GM06990 (cell line): Measurements from ENCODE around the gene SRPK2.
"Not testable (repeated sequence)": the region's sequence is repeated elsewhere in the genome, so short reads cannot be mapped to it uniquely, and the experiment has no call there.

Experiments used
- DNase-seq: peaks from one replicate; pipeline ENCODE4 v3.0.0-alpha.2; 2011; ENCODE audit not compliant: insufficient read length; ENCODE audit errors: extremely low read depth
- H3K27me3 ChIP-seq: replicated peaks from 2 replicates; pipeline ENCODE4 v1.6.0; 2011; ENCODE audit warnings: low read length; ENCODE audit not compliant: control insufficient read depth, insufficient read depth
- H3K36me3 ChIP-seq: 2 replicates; pipeline ENCODE4 v1.5.1; 2011; ENCODE audit warnings: low read length; ENCODE audit not compliant: control insufficient read depth, insufficient read depth
- H3K4me3 ChIP-seq: replicated peaks from 2 replicates; pipeline ENCODE4 v1.5.1; 2011; ENCODE audit warnings: low read depth, mild to moderate bottlenecking, control low read depth, low read length
- TF ChIP-seq, protein P1 (sequence below): IDR thresholded peaks from 2 replicates; pipeline ENCODE4 v1.5.1; 2011; ENCODE audit warnings: low read length, control low read depth, mild to moderate bottlenecking, inconsistent platforms; ENCODE audit not compliant: insufficient read depth, poor library complexity, severe bottlenecking

Gene SRPK2

DNA sequence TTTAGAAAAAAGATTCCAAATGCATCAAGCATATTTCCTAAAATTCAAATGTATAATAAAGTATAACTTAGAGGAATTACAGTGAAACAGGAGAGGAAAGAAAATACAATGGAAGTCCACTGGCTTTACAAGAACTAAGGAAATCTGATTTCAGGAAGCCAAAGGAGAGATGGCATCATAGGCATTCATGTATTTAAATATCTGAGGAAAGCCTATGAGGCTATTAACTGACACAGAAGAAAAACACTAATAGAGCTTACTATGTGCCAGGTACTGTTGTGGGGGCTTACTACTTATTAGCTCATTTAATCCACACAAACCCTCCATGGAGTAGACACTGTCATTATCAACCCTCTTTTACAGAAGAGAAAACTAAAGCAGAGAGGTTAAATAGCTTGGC lies 92.2 kb downstream of the SRPK2 start:
- no peak for DNase-seq
- Histone ChIP-seq H3K27me3 (no peaks in the 10 kb centered on the region), H3K4me3 (no peak overlapping the region), H3K36me3 (no peaks in the 10 kb centered on the region)
- TF ChIP-seq, protein P1, sequence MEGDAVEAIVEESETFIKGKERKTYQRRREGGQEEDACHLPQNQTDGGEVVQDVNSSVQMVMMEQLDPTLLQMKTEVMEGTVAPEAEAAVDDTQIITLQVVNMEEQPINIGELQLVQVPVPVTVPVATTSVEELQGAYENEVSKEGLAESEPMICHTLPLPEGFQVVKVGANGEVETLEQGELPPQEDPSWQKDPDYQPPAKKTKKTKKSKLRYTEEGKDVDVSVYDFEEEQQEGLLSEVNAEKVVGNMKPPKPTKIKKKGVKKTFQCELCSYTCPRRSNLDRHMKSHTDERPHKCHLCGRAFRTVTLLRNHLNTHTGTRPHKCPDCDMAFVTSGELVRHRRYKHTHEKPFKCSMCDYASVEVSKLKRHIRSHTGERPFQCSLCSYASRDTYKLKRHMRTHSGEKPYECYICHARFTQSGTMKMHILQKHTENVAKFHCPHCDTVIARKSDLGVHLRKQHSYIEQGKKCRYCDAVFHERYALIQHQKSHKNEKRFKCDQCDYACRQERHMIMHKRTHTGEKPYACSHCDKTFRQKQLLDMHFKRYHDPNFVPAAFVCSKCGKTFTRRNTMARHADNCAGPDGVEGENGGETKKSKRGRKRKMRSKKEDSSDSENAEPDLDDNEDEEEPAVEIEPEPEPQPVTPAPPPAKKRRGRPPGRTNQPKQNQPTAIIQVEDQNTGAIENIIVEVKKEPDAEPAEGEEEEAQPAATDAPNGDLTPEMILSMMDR: no peak

DNA sequence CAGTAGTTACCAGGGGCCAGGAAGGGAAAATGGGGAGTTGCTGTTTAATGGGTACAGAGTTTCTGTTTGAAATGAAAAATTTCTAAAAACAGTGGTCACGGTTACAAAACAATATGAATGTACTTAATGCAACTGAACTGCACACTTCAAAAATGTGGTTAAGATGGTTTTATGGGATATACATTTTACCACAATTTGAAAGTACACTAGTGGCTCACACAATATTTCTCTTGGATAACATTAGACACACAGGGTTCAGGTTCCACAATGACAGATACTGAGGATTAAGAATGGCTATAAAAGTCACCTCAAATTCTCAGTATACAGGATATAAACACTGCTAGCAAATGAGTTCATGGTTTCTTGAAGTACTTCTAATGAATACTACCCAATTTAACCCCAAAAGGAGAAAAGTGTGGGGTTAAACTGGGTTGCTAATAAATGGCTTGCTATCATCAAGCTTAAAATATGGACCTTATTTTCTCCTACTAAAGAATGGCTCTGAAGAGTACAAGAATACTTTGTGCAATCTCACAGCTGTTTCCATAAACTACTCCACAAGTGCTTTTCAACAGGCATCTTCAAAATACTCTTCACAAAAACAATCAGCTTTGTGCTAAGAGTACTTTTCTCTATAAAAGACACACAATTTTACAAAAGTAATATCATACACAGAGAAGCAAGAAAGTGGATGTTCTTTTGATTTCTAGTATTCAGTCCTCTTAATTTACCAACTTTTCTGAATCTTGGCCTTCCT lies 92.9 kb downstream of the SRPK2 start:
- no peak overlapping the region for H3K4me3 ChIP-seq
- TF ChIP-seq, protein P1: no peak
- no peak for DNase-seq

DNA sequence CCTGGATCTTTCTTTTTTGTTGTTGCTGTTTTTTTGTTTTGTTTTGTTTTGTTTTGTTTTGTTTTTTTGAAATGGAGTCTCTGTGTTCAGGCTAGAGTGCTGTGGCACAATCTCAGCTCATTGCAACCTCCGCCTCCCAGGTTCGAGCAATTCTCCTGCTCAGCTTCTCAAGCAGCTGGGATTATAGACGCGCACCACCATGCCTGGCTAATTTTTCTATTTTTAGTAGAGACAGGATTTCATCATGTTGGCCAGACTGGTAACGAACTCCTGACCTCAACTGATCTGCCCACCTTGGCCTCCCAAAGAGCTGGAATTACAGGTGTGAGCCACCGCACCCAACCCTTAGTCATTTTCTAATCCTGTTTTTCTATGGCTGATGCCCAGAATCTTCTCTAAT lies 94.2 kb downstream of the SRPK2 start:
- DNase-seq, H3K27me3 ChIP-seq, H3K4me3 ChIP-seq, H3K36me3 ChIP-seq: not testable (repeated sequence)

More for the DNA sequence above, 92.9 kb downstream of the SRPK2 start:
- no peaks in the 10 kb centered on the region for H3K27me3 ChIP-seq
- H3K36me3 ChIP-seq: no peaks in the 10 kb centered on the region

DNA sequence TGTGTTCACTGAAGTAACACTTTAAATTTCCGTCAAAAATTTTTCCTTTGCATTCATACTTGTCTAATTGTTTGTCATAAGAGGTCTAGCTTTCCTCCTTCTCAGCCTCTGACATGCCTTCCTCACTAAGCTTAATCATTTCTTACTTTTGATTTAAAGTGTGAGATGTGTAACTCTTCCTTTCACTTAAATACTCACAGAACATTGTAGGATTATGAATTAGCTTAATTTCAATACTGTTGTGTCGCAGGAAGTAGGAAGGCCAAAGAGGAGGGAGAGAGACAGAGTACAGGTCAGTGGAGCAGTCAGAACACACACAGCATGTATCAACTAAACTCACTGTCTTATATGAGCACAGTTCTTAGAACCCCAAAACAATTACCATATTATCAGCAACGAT lies 99.0 kb downstream of the SRPK2 start:
- H3K36me3 ChIP-seq: no peaks in the 10 kb centered on the region
- no peak for DNase-seq
- H3K4me3 ChIP-seq: no peak overlapping the region
- no peaks in the 10 kb centered on the region for H3K27me3 ChIP-seq
- TF ChIP-seq, protein P1: no peak

DNA sequence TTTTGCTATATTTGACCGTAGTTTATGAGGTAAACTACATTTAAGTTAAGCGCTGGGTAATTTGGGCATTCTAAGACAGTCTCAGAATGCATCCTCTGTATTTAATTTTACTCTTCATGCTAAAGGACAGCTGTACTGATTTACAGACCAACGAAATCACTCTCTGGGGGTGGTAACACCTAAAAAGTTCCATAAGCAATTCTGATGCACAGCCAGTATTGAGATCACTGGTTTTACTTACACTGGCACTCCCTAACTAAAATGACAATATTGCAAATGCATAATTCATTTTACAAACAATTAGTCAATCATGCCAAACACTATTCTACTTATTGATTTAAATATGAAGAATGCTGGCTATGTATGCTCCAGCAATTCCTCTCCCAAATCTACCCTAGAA lies 102.3 kb downstream of the SRPK2 start:
- TF ChIP-seq, protein P1: no peak
- H3K4me3 ChIP-seq: no peak overlapping the region
- H3K36me3 ChIP-seq: no peaks in the 10 kb centered on the region
- no peak for DNase-seq
- no peaks in the 10 kb centered on the region for H3K27me3 ChIP-seq

DNA sequence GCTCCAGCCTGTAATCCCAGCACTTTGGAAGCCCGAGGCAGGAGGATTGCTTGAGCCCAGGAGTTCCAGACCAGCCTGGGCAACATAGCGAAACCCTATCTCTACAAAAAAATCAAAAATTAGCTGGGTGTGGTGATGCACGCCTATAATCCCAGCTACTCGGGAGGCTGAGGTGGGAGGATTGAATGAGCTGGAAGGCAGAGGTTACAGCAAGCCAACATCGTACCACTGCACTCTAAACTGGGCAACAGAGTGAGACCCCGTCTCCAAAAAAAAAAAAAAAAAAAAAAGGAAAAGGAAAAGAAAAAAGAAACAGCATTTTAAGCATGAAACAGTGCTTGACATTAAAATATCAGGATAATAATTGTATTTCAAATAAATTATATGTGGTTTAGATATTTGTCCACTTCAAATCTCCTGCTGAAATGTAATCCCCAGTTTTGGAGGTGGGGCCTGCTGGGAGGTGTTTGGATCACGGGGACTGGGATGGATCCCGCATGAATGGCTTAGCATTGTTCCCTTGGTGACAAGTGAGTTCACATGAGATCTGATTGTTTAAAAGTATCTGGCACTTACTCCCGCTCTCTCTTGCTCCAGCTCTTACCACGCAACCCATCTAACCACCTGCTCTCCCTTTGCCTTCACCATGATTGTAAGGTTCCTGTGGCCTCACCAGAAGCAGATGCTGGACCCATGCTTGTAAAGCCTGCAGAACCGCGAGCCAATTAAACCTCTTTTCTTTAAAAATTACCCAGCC lies 103.4 kb downstream of the SRPK2 start:
- DNase-seq: no peak
- Histone ChIP-seq H3K27me3 (no peaks in the 10 kb centered on the region), H3K36me3 (no peaks in the 10 kb centered on the region), H3K4me3 (no peak overlapping the region)
- TF ChIP-seq, protein P1: no peak
